B cell (primary cell): Measurements from ENCODE around the gene SLC2A2. TPM values are rescaled to one million over a fixed set of nuclear protein-coding genes. Genes with fewer than 3 reads are reported as not detected.

Experiments used
- ATAC-seq: fragments of 200-7000 bp; cut with Tn5 transposase; one replicate; pipeline ENCODE4 v1.10.0; 2021; ENCODE audit warnings: low read depth, mild to moderate bottlenecking, moderate number of reproducible peaks, moderate library complexity
- CTCF ChIA-PET: fragments of 350-600 bp; sonication (Branson Sonifier 250); formaldehyde crosslinking; loops from one replicate; lab custom pipeline; 2021; ENCODE audit warnings: antibody characterized with exemption, inconsistent platforms; lab: Charles Lee
- POLR2A ChIA-PET: fragments of 350-600 bp; sonication (Branson Sonifier 250); formaldehyde crosslinking; loops from one replicate; lab custom pipeline; 2021; ENCODE audit warnings: antibody characterized with exemption; lab: Charles Lee
- DNase-seq: peaks from one replicate; pipeline ENCODE4 v3.0.0; 2013
- H2AFZ ChIP-seq: 2 replicates; pipeline ENCODE4 v1.6.1; 2012; ENCODE audit warnings: mild to moderate bottlenecking, low read depth, low read length; ENCODE audit not compliant: insufficient read depth, poor library complexity, severe bottlenecking
- H3K27ac ChIP-seq, 2 donors: 1 replicate in 1 of 2; 2 replicates in 1 of 2; pipeline ENCODE4 v1.5.1; 2012 to 2013; ENCODE audit warnings: low read length in 2 of 2, mild to moderate bottlenecking in 2 of 2, moderate library complexity in 1 of 2
- H3K27me3 ChIP-seq, 4 experiments: fragments of 200-600 bp in 1 of 4; sonication (generic) in 1 of 4; replicated peaks in 1 of 4; 1 replicate in 2 of 4; 2 replicates in 2 of 4; pipeline versions ENCODE4 v1.6.1 to v1.7.0; 2013 to 2016; ENCODE audit warnings: low read length in 3 of 4, mild to moderate bottlenecking in 2 of 4, mixed read lengths in 1 of 4, moderate library complexity in 1 of 4; ENCODE audit not compliant: insufficient read depth in 4 of 4, control insufficient read depth in 3 of 4; ENCODE audit errors: control extremely low read depth in 1 of 4
- H3K36me3 ChIP-seq, 2 experiments: replicated peaks in 1 of 2; 1 replicate in 1 of 2; 2 replicates in 1 of 2; pipeline versions ENCODE4 v1.6.1 to v1.7.1; 2013; ENCODE audit warnings: low read length in 1 of 2; ENCODE audit not compliant: insufficient read depth in 2 of 2, control insufficient read depth in 1 of 2; ENCODE audit errors: control extremely low read depth in 1 of 2, extremely low read depth in 1 of 2
- H3K4me1 ChIP-seq, 2 donors: fragments of 200-600 bp in 1 of 2; sonication (generic) in 1 of 2; 1 replicate in 1 of 2; 2 replicates in 1 of 2; pipeline versions ENCODE4 v1.5.1 to v1.6.1; 2013 to 2017; ENCODE audit warnings: low read length in 2 of 2; ENCODE audit not compliant: control insufficient read depth in 2 of 2, insufficient read depth in 2 of 2
- H3K4me2 ChIP-seq: replicated peaks from 2 replicates; pipeline ENCODE3; 2012; ENCODE audit warnings: mild to moderate bottlenecking, low read depth, low read length; ENCODE audit not compliant: poor library complexity, severe bottlenecking
- H3K4me3 ChIP-seq, 5 experiments: fragments of 200-600 bp in 1 of 5; sonication (generic) in 1 of 5; 1 replicate in 3 of 5; 2 replicates in 2 of 5; pipeline versions ENCODE4 v1.5.1 to v1.7.0; 2011 to 2016; ENCODE audit warnings: low read length in 4 of 5, mild to moderate bottlenecking in 4 of 5, low read depth in 2 of 5, control low read depth in 1 of 5, moderate library complexity in 1 of 5; ENCODE audit not compliant: insufficient read depth in 1 of 5; ENCODE audit errors: control extremely low read depth in 1 of 5, extremely low read depth in 1 of 5
- H3K79me2 ChIP-seq: fragments of 200-600 bp; sonication (generic); one replicate; pipeline ENCODE4 v1.6.0; 2016; ENCODE audit warnings: low read length; ENCODE audit not compliant: control insufficient read depth, insufficient read depth
- H3K9ac ChIP-seq: fragments of 200-600 bp; sonication (generic); 2 replicates; pipeline ENCODE4 v1.6.1; 2017; ENCODE audit warnings: mild to moderate bottlenecking, low read length, moderate library complexity
- H3K9me3 ChIP-seq, 3 donors: one replicate each; pipeline versions ENCODE4 v1.6.1 to v1.7.1; 2013; ENCODE audit warnings: low read length in 2 of 3; ENCODE audit not compliant: control insufficient read depth in 2 of 3, insufficient read depth in 1 of 3; ENCODE audit errors: control extremely low read depth in 1 of 3
- H4K20me1 ChIP-seq: 2 replicates; pipeline ENCODE4 v1.6.0; 2012; ENCODE audit warnings: mild to moderate bottlenecking, low read length; ENCODE audit not compliant: insufficient read depth, control insufficient read depth, poor library complexity, severe bottlenecking
- H3K27ac Mint-ChIP-seq: one replicate; pipeline ENCODE4 v1.8.0; 2021; ENCODE audit warnings: mixed read lengths
- H3K27me3 Mint-ChIP-seq: one replicate; pipeline ENCODE4 v1.8.0; 2021; ENCODE audit warnings: mixed read lengths
- H3K4me1 Mint-ChIP-seq: one replicate; pipeline ENCODE4 v1.8.0; 2021; ENCODE audit warnings: mixed read lengths
- H3K4me3 Mint-ChIP-seq: one replicate; pipeline ENCODE4 v1.8.0; 2021; ENCODE audit warnings: mixed read lengths
- H3K9me3 Mint-ChIP-seq: one replicate; pipeline ENCODE4 v1.8.0; 2022; ENCODE audit warnings: mixed read lengths; ENCODE audit not compliant: insufficient read depth
- EZH2 ChIP-seq: IDR thresholded peaks from 2 replicates; pipeline ENCODE4 v1.6.1; 2012; ENCODE audit warnings: borderline replicate concordance, low read depth, mild to moderate bottlenecking, moderate library complexity, low read length; ENCODE audit not compliant: insufficient read depth, poor library complexity, severe bottlenecking
- WGBS: methylation state at CpG from one replicate; pipeline ENCODE4 v1.1.5; 2013; ENCODE audit warnings: missing lambda C conversion rate; ENCODE audit not compliant: insufficient coverage; 5-methylcytosine and 5-hydroxymethylcytosine counted together
- intact Hi-C: fragments of 100-400 bp; cut with micrococcal nuclease; formaldehyde crosslinking; loops from one replicate; pipeline ENCODE4 v1.10.0; 2022
- polyA plus RNA-seq: library from polyadenylated mRNA; depleted of rRNA; stranded (reverse); fragments of >200 nt; gene quantifications from 2 replicates; pipeline ENCODE4 v1.2.3, GENCODE V29; 2012
- total RNA-seq, 2 donors: library from RNA; stranded (reverse); fragments of 120-200 nt in 1 of 2; gene quantifications; 1 replicate in 1 of 2; 2 replicates in 1 of 2; pipeline versions ENCODE4 v1.2.3 to v1.2.4, GENCODE V29; 2013 to 2022
- TF ChIP-seq, protein P1 (sequence below): fragments of 200-600 bp; IDR thresholded peaks from one replicate; pipeline ENCODE4 v1.8.0; 2022; ENCODE audit warnings: antibody characterized with exemption, mild to moderate bottlenecking

SLC2A2 gene
- total and polyA plus RNA-seq, 2 donors (not counting 1 experiment from before 2014, with no cell fraction given), result not detected

DNA sequence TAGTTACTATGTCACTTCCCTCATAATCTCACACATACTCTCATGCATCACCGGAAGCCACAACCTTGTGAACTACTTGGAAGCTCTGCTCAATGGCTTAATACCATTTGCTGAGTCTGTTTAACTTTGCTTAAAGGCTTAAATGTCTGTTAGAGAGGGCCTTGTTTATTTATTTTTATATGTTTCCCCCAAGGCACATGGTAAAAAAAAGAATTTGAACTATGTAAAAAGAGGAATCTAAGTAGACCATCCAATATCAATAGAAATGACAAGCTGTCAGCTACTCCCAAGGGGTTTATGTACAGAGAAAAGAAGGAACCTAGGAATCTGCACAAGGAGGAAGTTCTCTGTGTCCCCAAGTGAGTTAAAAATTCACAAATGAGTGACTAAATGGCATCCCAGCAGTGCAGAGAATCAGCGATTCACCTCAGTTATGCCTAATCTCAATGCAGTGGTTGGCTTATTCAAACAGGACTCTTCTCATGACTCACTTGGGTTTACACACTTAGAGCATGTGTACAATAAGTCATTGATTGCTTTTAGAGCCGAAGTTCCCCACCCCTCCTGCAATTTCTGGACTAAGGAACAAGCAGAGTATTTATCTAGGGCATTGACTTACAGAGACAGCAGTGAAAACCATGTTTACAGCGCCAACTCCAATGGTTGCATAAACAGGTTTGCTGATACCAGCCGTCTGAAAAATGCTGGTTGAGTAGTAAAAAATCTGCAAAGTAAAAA lies 24.4 kb downstream of the SLC2A2 start:
- Histone ChIP-seq H3K36me3 (no peaks in the 10 kb centered on the region), H3K4me1 (no peaks in the 10 kb centered on the region), H3K27me3 (no peaks in the 10 kb centered on the region), H4K20me1 (no peaks in the 10 kb centered on the region), H3K4me2 (no peak overlapping the region), H3K9ac (no peak overlapping the region), H3K79me2 (no peaks in the 10 kb centered on the region), H3K27ac (no peak overlapping the region), H3K4me3 (no peak overlapping the region), H2AFZ (no peak overlapping the region), H3K9me3 (no peaks in the 10 kb centered on the region)
- intact Hi-C loops, result no loop called here
- POLR2A ChIA-PET, result no interaction called here
- DNase-seq (no peak), ATAC-seq (no peak)
- Mint-ChIP-seq H3K4me1 (no peaks in the 10 kb centered on the region), H3K27ac (no peak overlapping the region), H3K4me3 (no peak overlapping the region), H3K27me3 (no peaks in the 10 kb centered on the region), H3K9me3 (no peaks in the 10 kb centered on the region)
- 78% methylated on average over 4 of the region's 5 CpGs for WGBS
- CTCF ChIA-PET, result no interaction called here
- TF ChIP-seq EZH2, result no peak
- TF ChIP-seq, protein P1, sequence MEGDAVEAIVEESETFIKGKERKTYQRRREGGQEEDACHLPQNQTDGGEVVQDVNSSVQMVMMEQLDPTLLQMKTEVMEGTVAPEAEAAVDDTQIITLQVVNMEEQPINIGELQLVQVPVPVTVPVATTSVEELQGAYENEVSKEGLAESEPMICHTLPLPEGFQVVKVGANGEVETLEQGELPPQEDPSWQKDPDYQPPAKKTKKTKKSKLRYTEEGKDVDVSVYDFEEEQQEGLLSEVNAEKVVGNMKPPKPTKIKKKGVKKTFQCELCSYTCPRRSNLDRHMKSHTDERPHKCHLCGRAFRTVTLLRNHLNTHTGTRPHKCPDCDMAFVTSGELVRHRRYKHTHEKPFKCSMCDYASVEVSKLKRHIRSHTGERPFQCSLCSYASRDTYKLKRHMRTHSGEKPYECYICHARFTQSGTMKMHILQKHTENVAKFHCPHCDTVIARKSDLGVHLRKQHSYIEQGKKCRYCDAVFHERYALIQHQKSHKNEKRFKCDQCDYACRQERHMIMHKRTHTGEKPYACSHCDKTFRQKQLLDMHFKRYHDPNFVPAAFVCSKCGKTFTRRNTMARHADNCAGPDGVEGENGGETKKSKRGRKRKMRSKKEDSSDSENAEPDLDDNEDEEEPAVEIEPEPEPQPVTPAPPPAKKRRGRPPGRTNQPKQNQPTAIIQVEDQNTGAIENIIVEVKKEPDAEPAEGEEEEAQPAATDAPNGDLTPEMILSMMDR, result no peak

DNA sequence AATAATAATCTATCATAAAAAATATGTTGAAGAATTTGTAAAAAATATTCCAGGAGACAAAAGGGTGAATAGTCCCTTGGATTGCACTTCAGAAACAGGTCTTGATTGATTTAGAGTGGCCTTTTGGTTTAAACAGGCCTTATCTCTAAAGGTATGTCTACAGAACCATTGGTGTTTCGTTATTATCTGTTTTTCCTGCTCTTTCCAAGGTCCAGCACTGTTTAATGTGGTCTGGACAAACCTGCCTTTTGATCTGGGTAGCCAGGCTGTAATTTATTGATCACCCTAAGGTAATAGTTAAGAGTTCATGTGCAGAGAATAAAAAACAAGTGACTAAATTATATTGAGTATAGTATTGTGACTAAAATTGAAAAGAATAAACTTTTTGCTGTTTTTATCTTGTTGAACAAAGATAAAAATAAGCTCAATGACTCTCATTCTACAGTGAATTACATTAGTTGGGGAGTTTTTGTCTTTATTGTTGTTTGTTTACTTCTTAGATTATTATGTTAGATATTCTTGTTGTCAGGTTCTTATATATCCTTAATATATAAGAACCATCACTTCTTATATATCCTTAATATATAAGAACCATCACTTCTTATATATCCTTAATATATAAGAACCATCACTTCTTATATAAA lies 25.1 kb downstream of the SLC2A2 start:
- no peaks in the 10 kb centered on the region for H3K4me1 ChIP-seq
- CTCF ChIA-PET, result no interaction called here
- POLR2A ChIA-PET, result no interaction called here
- H3K4me1 Mint-ChIP-seq, result no peaks in the 10 kb centered on the region
- H2AFZ ChIP-seq, result no peak overlapping the region
- no peaks in the 10 kb centered on the region for H3K79me2 ChIP-seq
- H3K27me3 Mint-ChIP-seq, result no peaks in the 10 kb centered on the region
- H3K27ac Mint-ChIP-seq, result no peak overlapping the region
- no peak overlapping the region for H3K4me2 ChIP-seq
- DNase-seq (no peak), ATAC-seq (no peak)
- no peak overlapping the region for H3K9ac ChIP-seq
- no peak overlapping the region for H3K4me3 Mint-ChIP-seq
- no peak overlapping the region for H3K27ac ChIP-seq
- no peaks in the 10 kb centered on the region for H3K9me3 Mint-ChIP-seq
- no peaks in the 10 kb centered on the region for H3K36me3 ChIP-seq
- no peak overlapping the region for H3K4me3 ChIP-seq
- H4K20me1 ChIP-seq, result no peaks in the 10 kb centered on the region
- WGBS, result no CpG with 5 or more reads among the region's 1 CpG
- intact Hi-C loops, result no loop called here
- TF ChIP-seq, protein P1, result no peak
- TF ChIP-seq EZH2, result no peak
- H3K27me3 ChIP-seq, result no peaks in the 10 kb centered on the region
- H3K9me3 ChIP-seq, result no peaks in the 10 kb centered on the region
